ENCODE data around the gene DTHD1. TPM values are rescaled to one million over a fixed set of nuclear protein-coding genes. Genes with fewer than 3 reads are reported as not detected.

Gene DTHD1
- total and polyA plus RNA-seq, 2 of the 8 experiments (the other 6 are each of a cell fraction or from before 2014, with no cell fraction given), result not detected

DNA sequence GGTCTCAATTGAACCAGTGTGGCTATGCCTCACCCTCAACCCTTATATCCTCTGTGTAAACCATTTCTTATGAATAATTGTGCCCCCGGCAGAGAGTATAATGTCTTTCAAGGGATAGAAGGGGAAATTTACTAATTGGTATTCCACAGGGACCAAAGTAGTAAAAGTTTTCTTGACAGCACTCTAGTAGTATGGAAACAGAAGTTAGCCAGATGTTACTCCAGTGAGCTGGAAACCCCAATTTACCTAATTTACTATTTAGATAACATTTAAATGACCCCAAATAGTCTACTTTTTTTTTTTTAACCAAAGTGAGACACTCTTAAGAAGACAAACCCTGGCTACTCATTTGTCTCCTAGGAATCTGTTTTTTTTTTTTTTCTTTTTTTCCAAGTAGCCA is 32.3 kb downstream of the DTHD1 start:
- Histone ChIP-seq H4K5ac (ENCODE audit: insufficient read length, low read depth, low read length) (no peak overlapping the region), H2BK12ac (ENCODE audit: low read depth, low read length) (no peak overlapping the region), H2BK15ac (ENCODE audit: low read length) (no peak overlapping the region), H2BK20ac (ENCODE audit: low read length) (no peak overlapping the region), H3K27me3 (replicated peaks in 1 of 4; ENCODE audit: control insufficient read depth in 3 of 4, extremely low read depth in 1 of 4, insufficient read depth in 3 of 4, low read length in 3 of 4) (no peaks in the 10 kb centered on the region), H3K4ac (replicated peaks; ENCODE audit: insufficient read length, low read depth, low read length) (no peak overlapping the region), H3K27ac (ENCODE audit: low read depth, low read length) (no peak overlapping the region), H2AK5ac (ENCODE audit: low read depth, low read length) (no peak overlapping the region), H3K4me3 (ENCODE audit: extremely low read depth in 1 of 4, insufficient read depth in 2 of 4, low read depth in 3 of 4, low read length in 4 of 4) (no peak overlapping the region), H3K36me3 (ENCODE audit: control insufficient read depth in 2 of 4, insufficient read depth in 4 of 4, low read length in 3 of 4) (no peaks in the 10 kb centered on the region), H3K4me2 (ENCODE audit: insufficient read depth in 1 of 2, low read depth in 2 of 2, low read length in 2 of 2) (no peak overlapping the region), H4K8ac (ENCODE audit: extremely low read depth, insufficient read depth, low read length) (no peak overlapping the region), H3K4me1 (replicated peaks in 1 of 4; ENCODE audit: control insufficient read depth in 3 of 4, insufficient read depth in 4 of 4, low read length in 3 of 4) (no peaks in the 10 kb centered on the region), H3K23me2 (ENCODE audit: low read depth, low read length) (no peaks in the 10 kb centered on the region), H3K18ac (ENCODE audit: extremely low read depth, low read length) (no peak overlapping the region), H2BK5ac (ENCODE audit: low read depth, low read length) (no peak overlapping the region), H4K20me1 (replicated peaks in 1 of 2; ENCODE audit: control insufficient read depth in 1 of 2, insufficient read depth in 2 of 2, low read length in 2 of 2) (no peaks in the 10 kb centered on the region), H2AFZ (ENCODE audit: low read length) (no peak overlapping the region), H3K79me2 (ENCODE audit: control insufficient read depth in 1 of 2, insufficient read depth in 2 of 2, low read length in 2 of 2) (no peaks in the 10 kb centered on the region), H2BK120ac (replicated peaks; ENCODE audit: low read depth, low read length) (no peak overlapping the region), H3K9ac (replicated peaks in 1 of 4; ENCODE audit: extremely low read depth in 1 of 4, low read depth in 3 of 4, low read length in 3 of 4) (no peak overlapping the region), H4K91ac (replicated peaks; ENCODE audit: insufficient read length, low read length) (no peak overlapping the region), H3K79me1 (ENCODE audit: low read depth, low read length) (no peaks in the 10 kb centered on the region), H3K56ac (replicated peaks; ENCODE audit: insufficient read length, low read depth, low read length) (no peak overlapping the region), H3K9me3 (ENCODE audit: insufficient read depth in 2 of 2, low read depth in 1 of 2, low read length in 1 of 2) (no peaks in the 10 kb centered on the region), H3K23ac (ENCODE audit: insufficient read length) (no peak overlapping the region), H3K14ac (ENCODE audit: insufficient read length) (no peak overlapping the region)
- no peak for FAIRE-seq
- CTCF ChIA-PET (ENCODE audit: partially characterized antibody), result interaction anchor here (0.6 to 1.0 kb wide), 3 partner anchors 18 to 66 kb away, joined by 3 read pairs; no protein-coding TSS in a partner anchor
- no peak for DNase-seq (ENCODE audit: low read depth in 1 of 2, low spot score in 2 of 2)
- WGBS, 2 experiments (ENCODE audit: extremely low coverage in 1 of 2, insufficient coverage in 1 of 2, insufficient read length in 1 of 2, insufficient replicate concordance in 2 of 2, low coverage in 1 of 2, low lambda C conversion rate in 2 of 2, missing lambda C conversion rate in 1 of 2), result 95% methylated on average over 1 of the region's 1 CpG; no CpG with 5 or more reads in 1 of the 2 experiments
- TF ChIP-seq SIRT6 (IDR thresholded peaks at IDR 0.05; ENCODE audit: low read length) (no peak), HDAC6 (IDR thresholded peaks at IDR 0.05; ENCODE audit: low read depth, low read length) (no peak), CTBP2 (IDR thresholded peaks at IDR 0.05; ENCODE audit: borderline replicate concordance, insufficient read depth, insufficient read length, low read length) (no peak), TAF1 (IDR thresholded peaks at IDR 0.05; ENCODE audit: low read depth, low read length) (no peak), POLR2A (IDR thresholded peaks at IDR 0.05; ENCODE audit: control extremely low read depth in 1 of 2, low read depth in 2 of 2, low read length in 2 of 2) (no peak), POLR2AphosphoS5 (IDR thresholded peaks at IDR 0.05; ENCODE audit: low read depth, low read length) (no peak), CHD1 (IDR thresholded peaks at IDR 0.05; ENCODE audit: low read depth, low read length) (no peak), RFX5 (IDR thresholded peaks at IDR 0.05; ENCODE audit: borderline replicate concordance, low read depth, low read length) (no peak), POU5F1 (IDR thresholded peaks at IDR 0.05; ENCODE audit: low read depth, low read length) (no peak), RXRA (IDR thresholded peaks at IDR 0.05; ENCODE audit: insufficient read depth, low read depth, low read length) (no peak), GTF2F1 (IDR thresholded peaks at IDR 0.05; ENCODE audit: borderline replicate concordance, low read depth, low read length) (no peak), TCF12 (IDR thresholded peaks at IDR 0.05; ENCODE audit: low read depth, low read length) (no peak), JUN (IDR thresholded peaks at IDR 0.05; ENCODE audit: low read depth, low read length) (no peak), ASH2L (IDR thresholded peaks at IDR 0.05; ENCODE audit: low read length) (no peak), CREB1 (IDR thresholded peaks at IDR 0.05) (no peak)
- TF ChIP-seq, protein P1, sequence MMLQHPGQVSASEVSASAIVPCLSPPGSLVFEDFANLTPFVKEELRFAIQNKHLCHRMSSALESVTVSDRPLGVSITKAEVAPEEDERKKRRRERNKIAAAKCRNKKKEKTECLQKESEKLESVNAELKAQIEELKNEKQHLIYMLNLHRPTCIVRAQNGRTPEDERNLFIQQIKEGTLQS (IDR thresholded peaks at IDR 0.05; ENCODE audit: insufficient read depth, low read depth, low read length), result no peak
- POLR2A ChIA-PET (ENCODE audit: partially characterized antibody), result no interaction called here
